OCI-LY1 (cell line): ENCODE results near the gene CNTNAP2.

Source experiments
- CTCF ChIP-seq: fragments of 200-600 bp; sonication (generic), shearing (Covaris generic); IDR thresholded peaks from 2 replicates; pipeline ENCODE4 v1.5.1; 2017; ENCODE audit warnings: mild to moderate bottlenecking, antibody characterized with exemption, low read length, moderate library complexity, mixed read lengths
- EZH2 ChIP-seq: fragments of 200-600 bp; sonication (generic), shearing (Covaris generic); IDR thresholded peaks from 2 replicates; pipeline ENCODE4 v1.8.0; 2017; ENCODE audit warnings: borderline replicate concordance, mixed run types, mild to moderate bottlenecking, antibody characterized with exemption, low read length, moderate library complexity, mixed read lengths

DNA sequence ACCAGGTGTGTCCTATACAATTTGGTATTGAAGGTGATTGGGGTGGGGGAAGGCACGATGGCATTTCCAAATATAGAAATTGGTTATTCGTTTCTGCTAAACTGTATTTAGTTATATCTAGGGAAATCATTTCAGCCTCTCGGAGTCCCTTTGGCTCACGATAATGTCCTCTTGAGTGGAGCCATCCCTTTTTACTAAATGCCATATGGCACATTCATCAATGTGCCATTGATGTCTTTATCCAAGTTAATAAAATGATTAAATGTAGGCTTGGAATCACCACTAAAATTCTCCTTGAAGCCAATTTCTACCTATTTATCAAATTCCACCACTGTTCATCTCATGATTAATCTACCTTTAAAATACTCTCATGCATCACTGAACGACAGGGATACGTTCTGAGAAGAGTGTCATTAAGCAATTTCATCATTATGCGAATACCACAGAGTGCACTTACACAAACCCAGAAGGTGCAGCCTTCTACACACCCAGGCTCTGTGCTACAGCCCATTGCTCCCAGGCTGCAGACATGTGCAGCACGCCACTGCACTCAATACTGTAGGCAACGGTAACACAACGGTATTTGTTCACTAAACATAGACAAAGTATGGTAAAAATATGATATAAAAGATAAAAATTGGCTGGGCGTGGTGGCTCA, 2254.8 kb downstream of the CNTNAP2 start:
- TF ChIP-seq CTCF (no peak), EZH2 (no peak)
